ENCODE results near the gene SRMS. TPM values are rescaled to one million over a fixed set of nuclear protein-coding genes. Genes with fewer than 3 reads are reported as not detected.
A peak's percentile ranks its signal among the peaks of the same experiment; 100 is the strongest.
"Not testable (repeated sequence)": the region's sequence is repeated elsewhere in the genome, so short reads cannot be mapped to it uniquely, and the experiment has no call there.

Gene SRMS
- total RNA-seq, 1 experiment from 2014 or later: not detected

DNA sequence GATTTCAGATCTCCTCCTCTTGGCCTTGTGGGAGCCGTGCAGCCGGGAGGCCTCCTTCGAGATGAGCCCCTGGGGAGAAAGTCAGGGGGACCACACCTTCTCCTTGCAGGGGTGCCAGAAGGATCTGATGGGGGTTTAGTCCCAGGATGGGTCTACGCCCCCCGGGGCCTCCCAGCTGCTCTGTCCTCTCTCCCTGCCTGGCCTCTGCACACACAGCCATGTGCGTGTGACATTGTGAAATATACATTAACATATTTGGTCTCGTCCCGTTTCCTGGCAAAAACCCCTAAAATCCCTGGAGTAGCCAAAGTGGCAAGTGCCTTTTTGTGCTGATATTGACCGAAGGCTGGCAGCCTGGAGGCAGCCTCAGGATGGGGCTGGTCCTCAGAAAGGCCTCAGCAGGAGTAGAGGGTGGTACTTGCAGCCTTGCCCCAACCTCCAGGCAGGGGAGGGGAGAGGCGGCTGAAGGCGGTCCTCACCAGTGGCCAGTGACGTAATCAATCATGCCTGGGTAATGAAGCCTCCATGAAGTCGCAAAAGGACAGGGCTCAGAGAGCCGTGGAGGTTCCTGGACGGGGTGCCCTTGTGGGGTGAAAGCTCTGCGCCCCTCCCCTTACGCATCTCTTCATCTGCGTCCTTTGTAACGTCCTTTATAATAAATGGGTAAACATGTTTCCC is 31.6 kb upstream of the SRMS start:
- DNase-seq (ENCODE audit: low read depth): peak; percentile 39

- DNase-seq (ENCODE audit: low read depth): no peak
Observed at GRCh38 chr20:63578224-63579016, 30.9 kb upstream of the SRMS start.

GRCh38 chr20:63577317-63577894 is 29.9 kb upstream of the SRMS start:
- peak; percentile 64 for DNase-seq (ENCODE audit: low read depth)

DNA sequence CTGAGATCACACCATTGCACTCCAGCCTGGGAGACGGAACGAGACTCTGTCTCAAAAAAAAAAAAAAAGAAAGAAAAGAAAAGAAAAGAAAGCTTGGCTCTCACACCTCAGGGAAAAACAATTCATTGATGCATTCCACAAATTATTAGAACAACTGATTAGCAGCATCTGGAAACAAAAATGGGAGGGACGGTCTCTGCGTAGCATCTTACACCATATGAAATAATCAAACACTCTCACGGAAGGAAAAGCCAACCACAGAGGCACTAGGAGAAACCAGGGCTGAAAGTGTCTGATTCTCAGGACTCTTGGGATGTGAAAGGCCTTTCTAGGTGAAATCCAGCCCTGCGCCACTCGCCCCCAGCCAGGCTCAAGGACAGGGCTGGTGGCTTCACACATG is 28.8 kb upstream of the SRMS start:
- DNase-seq (ENCODE audit: low read depth): no peak

DNA sequence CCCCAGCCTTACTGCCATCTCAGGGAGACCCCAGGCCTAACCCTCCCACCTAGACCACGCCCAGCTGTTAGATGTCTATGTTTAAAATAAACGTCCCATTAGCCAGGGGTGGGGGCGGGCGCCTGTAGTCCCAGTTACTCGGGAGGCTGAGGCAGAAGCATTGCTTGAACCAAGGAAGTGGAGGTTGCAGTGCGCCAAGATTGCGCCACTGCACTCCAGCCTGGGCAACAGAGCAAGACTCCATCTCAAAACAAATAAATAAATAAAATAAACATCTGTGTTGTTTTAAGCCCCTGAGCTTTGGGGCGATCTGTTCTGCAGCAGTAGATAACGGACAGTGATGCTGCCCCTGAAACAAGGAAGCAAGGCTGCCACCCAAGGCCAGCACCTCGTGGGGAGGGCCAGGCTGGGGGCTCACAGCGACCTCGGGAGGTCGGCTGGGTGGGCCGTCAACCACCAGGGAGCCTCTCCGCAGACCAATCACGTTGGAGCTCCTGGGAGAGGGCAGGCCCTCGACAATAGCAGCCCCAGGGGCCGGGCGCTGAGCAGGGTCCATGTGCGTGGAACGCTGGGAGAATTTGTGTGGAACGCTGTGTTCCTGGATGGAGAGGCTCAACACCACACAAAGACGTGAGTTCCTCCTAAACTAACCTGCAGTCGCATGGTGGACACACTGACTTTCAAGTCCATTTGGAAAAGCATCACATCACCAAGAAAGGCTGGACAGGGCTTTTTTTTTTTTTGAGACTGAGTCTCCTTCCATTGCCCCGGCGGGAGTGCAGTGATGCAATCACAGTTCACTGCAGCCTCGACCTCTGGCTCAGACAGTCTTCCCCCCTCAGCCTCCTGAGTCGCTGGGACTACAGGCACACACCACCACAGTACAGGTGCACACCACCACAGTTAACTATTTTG is 27.5 kb upstream of the SRMS start:
- no peak for DNase-seq (ENCODE audit: low read depth)

DNA sequence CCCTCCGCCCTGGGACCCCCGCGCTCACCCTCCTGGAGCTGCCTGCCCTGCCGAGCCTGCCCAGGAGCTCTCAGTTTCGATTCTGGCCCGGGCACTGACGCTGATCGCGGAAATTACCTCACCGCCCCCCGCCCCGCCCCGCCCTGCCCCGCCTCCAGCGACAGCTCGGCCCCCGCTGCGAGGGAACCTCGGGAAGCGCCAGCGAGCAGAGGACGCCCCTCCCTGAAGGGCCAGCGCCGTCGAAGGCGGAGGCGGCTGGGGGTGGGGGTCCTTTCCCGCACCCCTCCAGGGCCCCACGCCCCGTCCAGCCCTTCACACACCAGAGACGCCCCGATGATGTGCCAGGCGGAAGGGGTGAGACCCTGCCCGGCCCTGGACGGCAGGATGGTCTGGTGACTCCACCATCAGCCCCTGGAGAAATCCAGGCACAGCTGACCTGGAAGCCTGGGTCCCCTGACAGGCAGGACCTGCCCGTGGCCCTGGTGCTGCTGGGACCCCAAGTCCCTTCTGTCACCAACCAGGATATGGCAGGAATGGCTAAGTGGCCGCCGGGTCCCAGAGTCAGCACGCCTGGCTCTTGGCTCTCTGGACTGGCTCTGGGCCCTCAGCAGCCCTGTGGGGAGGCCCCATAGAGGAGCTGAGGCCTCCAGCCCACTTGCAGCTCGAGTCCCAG is 26.7 kb upstream of the SRMS start, which contains the start of gene HELZ2:
Gene HELZ2, minus strand, starts transcription at position 84 of the 673 bp plus-strand sequence. CDS start 1,854 bp downstream, outside the sequence.
- peak; percentile 79 for DNase-seq (ENCODE audit: low read depth)

GRCh38 chr20:63573647-63574131 is 26.1 kb upstream of the SRMS start:
- DNase-seq (ENCODE audit: low read depth): no peak

DNA sequence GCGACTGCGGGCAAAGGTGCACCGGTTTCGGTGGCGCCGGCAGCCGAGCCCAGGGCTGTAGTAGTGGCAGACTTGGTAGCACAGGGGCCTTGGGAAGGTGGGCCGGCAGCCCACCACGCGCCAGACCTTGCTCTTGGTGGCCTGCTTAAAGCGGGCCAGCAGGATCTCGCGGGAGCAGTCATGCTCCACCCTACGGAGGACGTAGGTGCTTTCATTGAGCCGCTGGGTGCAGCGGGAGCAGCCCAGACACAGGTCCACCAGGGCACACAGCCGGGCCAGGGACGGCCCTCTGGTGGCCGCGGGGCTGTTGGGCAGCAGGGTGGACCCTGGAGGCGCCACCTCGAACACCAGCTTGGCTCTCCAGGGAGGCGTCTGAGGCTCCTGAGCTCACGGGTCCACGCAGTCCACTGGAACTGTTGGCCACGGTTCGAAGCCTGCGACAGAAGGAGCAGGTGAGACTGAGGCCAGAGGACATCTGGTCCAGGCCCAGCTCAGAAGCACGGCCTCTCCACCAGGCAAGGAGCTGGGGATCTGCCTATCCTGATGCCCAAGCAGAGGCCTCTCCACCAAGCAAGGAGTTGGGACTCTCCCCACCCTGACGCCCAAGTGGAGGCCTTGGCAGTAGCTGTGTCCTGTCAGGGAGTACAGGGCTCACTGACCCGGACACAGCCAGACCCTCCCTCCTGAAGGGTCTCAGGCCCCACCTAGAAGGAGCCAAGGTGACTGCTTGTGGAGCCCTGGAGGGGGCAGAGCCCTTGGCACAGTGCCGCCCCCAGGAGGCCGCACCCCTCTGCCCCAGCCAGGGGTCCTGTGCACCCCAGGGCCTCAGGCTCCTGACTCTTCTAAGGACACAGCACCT is 25.5 kb upstream of the SRMS start:
- no peak for DNase-seq (ENCODE audit: low read depth)

GRCh38 chr20:63572071-63572787 is 24.7 kb upstream of the SRMS start:
- DNase-seq (ENCODE audit: low read depth): no peak

- DNase-seq (ENCODE audit: low read depth): not testable (repeated sequence)
Observed at GRCh38 chr20:63571087-63571478, 23.5 kb upstream of the SRMS start.

DNA sequence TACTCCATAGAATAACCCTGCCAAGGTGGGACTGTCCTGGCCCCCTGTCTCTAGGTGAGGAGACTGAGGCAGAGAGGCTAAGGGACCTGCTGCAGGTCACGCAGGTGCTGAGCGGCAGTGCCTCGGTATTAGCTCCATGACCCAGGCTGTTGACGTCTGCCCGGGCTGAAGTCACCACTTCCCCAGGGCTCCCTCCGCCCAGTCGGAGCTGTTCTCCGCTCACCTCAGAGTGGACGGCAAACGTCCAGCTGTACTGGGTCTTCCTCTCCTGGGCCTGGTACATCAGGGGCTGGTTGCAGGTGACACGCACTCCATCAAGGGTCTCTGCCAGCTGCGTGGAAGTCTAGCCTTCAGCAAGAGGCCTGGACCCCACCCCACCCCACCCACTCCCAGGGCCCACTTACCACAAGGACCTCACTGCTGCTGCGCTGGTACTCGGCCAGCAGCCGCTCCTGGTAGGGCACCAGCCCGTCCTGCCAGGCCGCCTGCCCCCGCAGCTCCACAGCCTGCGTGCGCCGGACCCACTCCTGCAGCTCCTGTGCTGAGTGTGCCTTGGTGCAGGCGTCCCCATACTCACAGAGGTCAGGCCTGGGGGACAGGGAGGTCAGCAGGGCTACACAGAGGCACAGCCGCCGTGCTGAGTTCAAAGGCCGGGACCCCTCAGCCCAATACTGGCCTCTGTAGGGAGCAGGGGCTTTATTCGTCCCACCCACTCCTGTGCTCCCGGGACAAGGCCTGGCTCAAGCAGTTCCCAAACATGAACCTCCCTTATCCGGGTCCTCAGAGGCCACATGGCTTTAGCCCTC is 22.9 kb upstream of the SRMS start:
- no peak for DNase-seq (ENCODE audit: low read depth)

DNA sequence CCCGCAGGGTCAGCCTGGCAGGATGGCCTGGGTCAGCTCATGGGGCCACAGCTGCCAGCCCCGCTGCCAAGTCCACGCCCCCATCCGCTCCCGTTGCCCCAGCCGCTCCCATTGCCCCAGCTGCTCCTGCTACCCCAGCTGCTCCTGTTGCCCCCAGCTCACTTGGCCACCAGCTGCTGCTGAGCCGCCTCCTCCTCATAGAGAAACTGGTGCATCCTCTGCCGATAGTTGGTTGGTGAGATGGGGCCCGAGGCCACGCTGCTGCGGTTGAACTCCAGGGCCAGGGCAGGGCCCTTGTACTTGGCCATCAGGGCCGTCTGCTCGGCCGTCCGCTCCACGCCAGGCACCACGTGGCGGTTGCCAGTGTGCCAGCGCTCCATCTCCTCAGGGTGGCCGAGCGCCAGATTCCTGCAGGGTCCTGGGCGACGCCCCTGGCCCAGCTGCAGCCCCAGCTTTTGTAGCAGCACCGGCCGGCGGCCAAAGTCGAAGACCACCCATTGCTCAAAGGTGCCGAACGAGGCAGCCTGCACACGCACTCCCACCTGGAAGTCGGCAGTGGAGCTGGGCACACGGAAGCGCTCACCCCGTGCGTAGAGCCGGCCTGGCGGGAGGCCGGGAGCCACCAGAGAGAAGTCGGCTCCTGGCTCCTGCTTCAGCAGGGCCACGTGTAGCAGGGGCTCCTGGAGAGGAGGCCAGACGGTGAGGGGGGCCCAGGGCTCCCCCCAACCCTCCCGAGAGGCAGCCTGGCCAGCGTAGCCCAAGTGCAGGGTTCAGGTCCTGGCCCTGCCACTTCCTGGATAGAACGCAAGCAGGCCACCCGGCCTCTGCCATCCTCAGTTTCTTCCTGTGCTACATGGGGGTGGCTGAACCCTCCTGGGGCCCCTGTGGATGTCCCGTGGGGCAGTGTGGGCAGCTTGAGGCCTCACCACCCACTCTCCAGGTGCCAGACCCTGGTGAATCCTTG is 21.7 kb upstream of the SRMS start:
- DNase-seq (ENCODE audit: low read depth): no peak

DNA sequence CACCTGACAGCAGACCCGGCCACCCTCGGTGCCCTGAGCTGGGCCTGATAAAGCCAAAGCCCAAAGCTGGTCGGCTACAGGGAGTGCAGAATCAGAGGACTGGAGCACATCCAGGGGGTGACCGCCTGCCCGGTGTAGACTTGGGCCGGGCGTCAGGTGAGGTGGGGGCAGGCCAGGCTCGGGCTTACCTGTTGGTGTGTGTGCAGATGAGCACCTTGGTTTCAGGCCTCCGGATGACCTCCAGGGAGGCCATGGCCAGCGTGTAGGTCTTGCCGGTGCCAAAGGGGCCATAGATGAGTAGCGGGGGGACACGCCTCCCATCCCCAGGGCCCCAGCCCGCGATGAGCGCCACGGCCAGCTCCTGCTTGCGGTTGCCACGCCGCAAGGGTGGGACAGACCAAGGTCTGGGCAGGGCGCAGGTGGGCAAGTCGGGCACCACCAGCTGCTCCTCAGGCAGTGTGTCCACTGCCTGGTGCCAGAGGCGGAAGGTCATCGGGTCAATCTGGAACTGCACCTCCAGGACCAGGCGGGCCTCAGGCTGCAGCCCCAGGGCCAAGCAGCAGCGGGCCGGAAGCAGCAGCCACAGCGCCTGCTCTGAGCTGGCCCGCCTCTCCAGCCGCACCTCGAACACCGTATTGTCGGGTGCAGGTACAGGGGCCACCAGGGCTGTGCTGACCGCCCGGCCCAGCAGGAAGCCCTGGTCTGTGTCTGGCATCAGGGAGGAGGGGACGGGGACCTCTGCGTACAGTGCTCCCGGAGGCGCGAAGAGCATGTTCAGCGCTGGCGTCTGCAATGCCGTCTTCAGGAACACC is 20.8 kb upstream of the SRMS start:
- no peak for DNase-seq (ENCODE audit: low read depth)

- peak; percentile 54 for DNase-seq (ENCODE audit: low read depth)
Observed at GRCh38 chr20:63567386-63568169, 20.0 kb upstream of the SRMS start.

- DNase-seq (ENCODE audit: low read depth): no peak
Observed at GRCh38 chr20:63567136-63567385, 19.5 kb upstream of the SRMS start.
